ENCODE measurements around the gene SH3PXD2B. TPM values are rescaled to one million over a fixed set of nuclear protein-coding genes. Genes with fewer than 3 reads are reported as not detected.

The SH3PXD2B gene
- total RNA-seq, 6 donors from 2014 or later, result 17.1 to 55.5 (median 43.2) TPM

DNA sequence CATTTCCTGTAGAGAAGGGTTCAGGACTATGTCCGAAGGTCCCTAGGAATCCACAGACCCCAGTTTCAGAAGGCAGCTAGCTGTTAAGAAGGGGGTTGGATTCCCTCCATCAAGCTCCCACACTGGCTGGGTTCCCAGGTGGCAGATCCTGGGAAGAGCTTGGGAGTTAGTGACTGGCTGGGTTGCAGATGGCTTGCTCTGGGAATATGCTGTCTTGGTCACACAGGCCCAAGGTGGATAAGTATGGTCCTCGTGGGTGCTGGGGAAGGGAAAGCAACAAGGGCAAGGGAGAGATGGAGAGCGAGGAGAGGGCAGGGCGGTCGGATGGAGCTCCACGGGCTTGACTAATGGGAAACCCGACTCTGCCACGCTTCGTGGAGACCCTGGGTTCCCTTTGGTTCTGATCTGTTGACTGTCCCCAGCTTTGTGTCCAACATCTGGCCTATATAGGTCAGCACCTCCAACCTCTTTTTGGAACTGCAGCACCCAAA lies 17.4 kb downstream of the SH3PXD2B start:
- TF ChIP-seq POLR2AphosphoS5 (IDR thresholded peaks at IDR 0.05), result no peak
- TF ChIP-seq EP300 (IDR thresholded peaks at IDR 0.05), result no peak
- no peak for TF ChIP-seq CTCF (IDR thresholded peaks at IDR 0.05)
- TF ChIP-seq POLR2A (IDR thresholded peaks at IDR 0.05), result no peak
- no peaks in the 10 kb centered on the region for H3K27me3 ChIP-seq
- no peak overlapping the region for H3K4me3 ChIP-seq
- peaks cover 11 to 31% (median 17%) of the 10 kb centered on the region in 4 donors for H3K4me1 ChIP-seq
- WGBS, 2 donors, result 79 to 88% methylated on average over 9 of the region's 9 CpGs
- peak overlapping the region in 2 of 4 donors; percentile 41 to 58 for H3K27ac ChIP-seq
- H3K36me3 ChIP-seq, result no peaks in the 10 kb centered on the region
- ATAC-seq (ENCODE audit: low FRiP score in 2 of 2) (no peak), DNase-seq (no peak)
- H3K9me3 ChIP-seq, result no peaks in the 10 kb centered on the region

GRCh38 chr5:172436078-172436878 lies 18.0 kb downstream of the SH3PXD2B start:
- DNase-seq (no peak), ATAC-seq (ENCODE audit: low FRiP score in 2 of 2) (no peak)
- no peaks in the 10 kb centered on the region for H3K36me3 ChIP-seq
- peak overlapping the region in 2 of 4 donors; percentile 41 to 58 for H3K27ac ChIP-seq
- TF ChIP-seq POLR2A (IDR thresholded peaks at IDR 0.05), result no peak
- no peak for TF ChIP-seq POLR2AphosphoS5 (IDR thresholded peaks at IDR 0.05)
- TF ChIP-seq EP300 (IDR thresholded peaks at IDR 0.05), result no peak
- TF ChIP-seq CTCF (IDR thresholded peaks at IDR 0.05), result no peak
- H3K27me3 ChIP-seq, result no peaks in the 10 kb centered on the region
- H3K4me1 ChIP-seq, result peaks cover 11 to 31% (median 19%) of the 10 kb centered on the region in 4 donors
- no peak overlapping the region for H3K4me3 ChIP-seq
- no peaks in the 10 kb centered on the region for H3K9me3 ChIP-seq
- 85 to 86% methylated on average over 8 to 12 of the region's 12 CpGs for WGBS, 2 donors

GRCh38 chr5:172435362-172436077 lies 18.8 kb downstream of the SH3PXD2B start:
- TF ChIP-seq CTCF (IDR thresholded peaks at IDR 0.05), result no peak
- no peak for TF ChIP-seq POLR2AphosphoS5 (IDR thresholded peaks at IDR 0.05)
- no peak for TF ChIP-seq EP300 (IDR thresholded peaks at IDR 0.05)
- TF ChIP-seq POLR2A (IDR thresholded peaks at IDR 0.05), result no peak
- DNase-seq (no peak), ATAC-seq (ENCODE audit: low FRiP score in 2 of 2) (no peak)
- Histone ChIP-seq H3K27ac (no peak overlapping the region), H3K36me3 (no peaks in the 10 kb centered on the region), H3K27me3 (no peaks in the 10 kb centered on the region), H3K9me3 (no peaks in the 10 kb centered on the region), H3K4me3 (no peak overlapping the region), H3K4me1 (peaks cover 17 to 33% (median 22%) of the 10 kb centered on the region in 4 donors)
- WGBS, 2 donors, result 88 to 90% methylated on average over 8 of the region's 8 CpGs

DNA sequence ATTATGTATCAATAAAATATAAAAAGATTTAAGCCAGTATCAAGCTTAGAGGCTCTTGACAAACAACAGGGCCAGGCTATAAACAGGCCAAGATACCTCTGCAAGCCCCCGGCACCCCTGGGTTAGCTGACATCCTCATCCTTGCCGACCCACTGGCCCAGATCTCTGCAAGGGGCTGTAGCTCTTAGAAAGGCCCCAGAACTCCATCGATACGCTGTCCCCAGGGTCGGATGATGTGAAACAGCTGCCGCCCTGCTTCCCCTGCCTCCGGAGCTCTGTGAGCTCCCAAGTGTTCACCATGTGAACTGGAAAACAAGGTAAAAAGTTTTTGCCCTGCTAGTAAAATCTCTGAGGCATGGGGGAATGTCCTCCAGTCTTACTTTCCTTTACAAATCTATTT lies 20.1 kb downstream of the SH3PXD2B start:
- H3K9me3 ChIP-seq, result no peaks in the 10 kb centered on the region
- TF ChIP-seq EP300 (IDR thresholded peaks at IDR 0.05) (no peak), CTCF (IDR thresholded peaks at IDR 0.05) (no peak), POLR2A (IDR thresholded peaks at IDR 0.05) (no peak), POLR2AphosphoS5 (IDR thresholded peaks at IDR 0.05) (no peak)
- no peaks in the 10 kb centered on the region for H3K27me3 ChIP-seq
- ATAC-seq (ENCODE audit: low FRiP score in 2 of 2) (no peak), DNase-seq (no peak)
- H3K4me1 ChIP-seq, result peaks cover 26 to 45% (median 33%) of the 10 kb centered on the region in 4 donors
- no peaks in the 10 kb centered on the region for H3K36me3 ChIP-seq
- no peak overlapping the region for H3K27ac ChIP-seq
- 69 to 88% methylated on average over 5 to 7 of the region's 7 CpGs for WGBS, 2 donors
- no peak overlapping the region for H3K4me3 ChIP-seq

Data from upper lobe of left lung (tissue), 6 donors.